GM19467 (cell line): ENCODE results near the gene RRAD.
"Not testable (repeated sequence)": the region's sequence is repeated elsewhere in the genome, so short reads cannot be mapped to it uniquely, and the experiment has no call there.

Source experiments
- ATAC-seq: cut with Tn5 transposase; IDR thresholded peaks from one replicate; pipeline ENCODE4 v1.9.1; 2021; ENCODE audit warnings: mild to moderate bottlenecking, moderate library complexity; ENCODE audit not compliant: unreplicated experiment

Gene RRAD

DNA sequence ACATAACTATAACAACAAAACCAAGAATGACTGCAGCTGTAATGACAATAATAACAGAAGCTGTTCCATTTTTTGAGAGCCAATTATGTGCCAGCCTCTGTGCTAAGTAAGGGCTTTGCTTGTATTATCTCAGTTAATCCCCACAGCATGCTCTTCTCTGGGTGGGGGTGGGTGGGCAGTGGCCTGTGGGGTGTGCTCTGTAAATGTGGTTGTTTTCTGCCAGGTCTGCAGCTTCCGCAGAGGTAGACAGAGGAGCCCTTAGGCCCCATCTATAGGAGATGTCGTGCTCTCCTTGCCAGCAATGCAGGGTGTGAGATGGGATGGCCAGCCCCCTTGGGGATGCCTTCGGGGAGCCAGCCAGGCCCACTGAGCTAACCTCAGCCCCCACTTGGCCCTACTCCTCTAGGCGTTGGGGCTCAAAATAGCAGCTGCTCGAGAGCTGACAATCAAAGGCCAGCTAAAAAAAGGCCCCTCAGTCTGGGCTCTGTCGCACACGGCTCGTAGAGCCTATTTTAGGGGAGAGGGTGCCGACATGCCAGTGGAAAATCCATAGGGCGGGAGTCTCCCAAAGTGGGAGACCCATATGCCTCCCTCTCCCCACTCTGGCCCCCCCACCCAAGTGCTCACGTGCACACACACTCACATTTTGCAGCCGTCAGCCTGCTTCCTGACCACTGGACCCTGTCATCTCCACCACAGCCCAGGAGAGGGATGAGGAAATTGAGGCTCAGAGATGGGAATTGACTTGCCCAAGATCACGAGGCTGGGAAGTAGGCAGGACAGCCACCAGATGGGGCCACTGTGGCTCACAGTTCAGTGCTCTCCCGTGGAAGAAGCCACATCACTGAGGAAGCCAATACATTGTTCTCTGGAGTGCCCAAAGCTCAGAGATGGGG is 22.4 kb downstream of the RRAD start:
- no peak for ATAC-seq

DNA sequence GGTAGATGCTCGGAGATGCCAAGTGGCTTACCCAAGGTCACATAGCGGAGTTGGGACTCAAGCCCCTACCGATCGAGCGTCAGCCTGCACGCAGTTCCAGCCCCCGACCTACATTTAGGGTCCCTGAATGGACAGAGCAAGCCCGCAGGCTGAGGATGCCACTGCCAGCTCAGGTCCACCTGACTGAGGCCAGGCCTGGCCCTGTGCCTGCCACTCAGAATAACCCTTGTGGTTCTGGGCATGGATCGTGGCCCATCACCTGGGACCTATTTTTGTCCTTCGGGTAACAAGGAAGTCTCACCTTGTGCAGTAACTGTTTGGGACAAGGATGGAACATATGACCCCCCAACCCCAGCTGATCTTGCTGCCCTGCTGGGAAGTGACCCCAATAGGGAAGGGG is 23.7 kb downstream of the RRAD start:
- ATAC-seq, result no peak

DNA sequence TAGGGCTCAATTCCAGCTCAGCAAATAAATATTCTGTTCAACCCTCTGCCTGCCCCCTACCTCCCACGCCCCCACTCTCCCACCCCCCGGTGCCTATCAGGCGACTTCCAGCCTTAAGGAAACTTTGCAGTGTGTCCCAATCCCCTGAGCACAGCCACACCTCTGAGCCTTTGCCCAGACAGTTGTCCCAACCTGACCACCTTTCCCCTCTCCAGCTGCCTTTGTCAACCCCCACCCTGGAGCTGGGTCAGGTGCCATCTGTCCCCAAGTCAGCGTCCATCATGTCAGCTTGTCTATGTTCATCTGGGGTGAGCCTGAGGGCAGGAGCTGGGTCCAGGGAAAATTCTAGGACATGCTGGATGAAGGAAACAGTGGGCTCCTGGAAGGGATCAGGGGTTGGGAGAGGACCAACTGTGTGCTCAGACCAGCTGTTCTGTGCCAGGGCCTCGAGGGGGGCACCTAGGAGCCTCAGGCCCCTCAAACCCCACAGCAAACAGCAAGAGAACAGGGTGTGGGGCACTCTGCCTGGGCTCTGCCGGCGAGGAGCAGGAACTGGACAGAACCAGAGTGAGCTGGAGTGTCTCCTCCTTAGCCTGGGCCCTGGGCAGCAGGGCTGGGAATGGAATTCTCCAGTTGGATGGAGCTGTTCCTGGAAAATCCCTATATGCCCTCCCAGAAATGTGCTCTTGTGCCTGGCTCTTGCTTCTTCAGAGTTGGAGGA is 24.5 kb downstream of the RRAD start:
- no peak for ATAC-seq

DNA sequence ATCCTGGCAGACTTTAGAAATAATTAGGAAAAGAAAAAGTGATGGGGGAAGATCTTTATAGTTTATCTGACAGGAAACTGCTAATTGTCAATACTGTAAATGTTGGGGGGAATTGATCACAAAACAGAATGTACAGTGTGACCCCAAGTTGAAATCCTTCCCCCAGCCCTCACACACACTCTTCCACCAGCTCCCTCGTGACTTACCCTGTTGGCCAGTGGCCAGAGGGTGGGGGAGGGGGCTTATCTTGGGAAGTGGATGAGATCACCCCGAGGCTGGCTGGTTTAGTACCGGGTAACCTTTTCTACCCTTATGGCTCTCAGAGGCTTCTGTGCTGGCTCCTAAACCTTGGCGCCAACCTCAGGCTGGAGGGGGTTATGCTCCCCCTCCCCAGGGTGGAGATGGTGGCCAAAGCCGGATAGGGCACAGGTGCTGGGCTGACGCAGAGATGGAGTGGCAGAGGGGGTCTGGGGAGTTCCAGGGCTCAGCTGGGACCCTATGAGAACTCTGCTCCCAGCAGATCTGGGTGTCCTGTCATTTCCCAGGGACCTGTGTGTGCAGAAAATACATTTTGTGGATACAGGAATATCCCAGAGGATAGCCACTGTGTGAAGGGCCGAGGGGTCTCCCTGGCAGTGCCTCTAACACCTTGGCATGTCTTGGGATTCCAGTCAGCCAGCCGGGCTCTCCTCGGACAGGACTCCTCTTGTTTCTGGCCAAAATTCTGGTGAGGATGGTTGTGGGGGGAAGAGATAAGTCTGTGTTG is 25.2 kb downstream of the RRAD start:
- ATAC-seq, result no peak

DNA sequence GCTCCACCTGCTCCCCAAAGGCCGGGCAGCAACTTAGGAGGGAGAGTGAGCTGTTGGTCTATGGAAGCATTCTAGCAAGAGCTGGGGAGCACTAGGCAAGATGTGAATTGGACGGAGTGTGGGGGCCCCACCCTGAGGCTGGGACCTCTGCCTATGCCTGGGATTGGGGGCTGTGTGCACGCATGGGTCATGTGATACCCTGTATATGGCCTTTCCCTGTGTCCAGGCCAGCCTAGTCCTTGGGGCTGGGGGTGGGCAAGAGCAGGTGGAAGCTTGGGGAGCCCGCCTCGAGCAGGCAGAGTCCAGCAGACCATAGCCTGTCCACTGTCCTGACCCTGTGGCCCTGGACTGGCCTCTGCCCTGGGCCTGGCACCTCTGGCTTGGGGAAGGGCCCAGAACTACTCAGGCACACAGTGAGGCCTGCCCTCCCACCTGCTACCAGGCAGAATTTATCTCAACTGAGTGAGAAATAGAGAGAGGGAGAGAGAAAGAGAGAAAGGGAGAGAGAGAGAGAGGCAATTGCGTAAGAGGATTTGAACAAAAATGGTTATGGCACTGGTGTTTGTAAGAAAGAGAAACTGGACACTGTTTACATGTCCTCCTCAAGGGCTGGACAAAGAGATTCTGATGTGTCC is 25.9 kb downstream of the RRAD start:
- no peak for ATAC-seq

DNA sequence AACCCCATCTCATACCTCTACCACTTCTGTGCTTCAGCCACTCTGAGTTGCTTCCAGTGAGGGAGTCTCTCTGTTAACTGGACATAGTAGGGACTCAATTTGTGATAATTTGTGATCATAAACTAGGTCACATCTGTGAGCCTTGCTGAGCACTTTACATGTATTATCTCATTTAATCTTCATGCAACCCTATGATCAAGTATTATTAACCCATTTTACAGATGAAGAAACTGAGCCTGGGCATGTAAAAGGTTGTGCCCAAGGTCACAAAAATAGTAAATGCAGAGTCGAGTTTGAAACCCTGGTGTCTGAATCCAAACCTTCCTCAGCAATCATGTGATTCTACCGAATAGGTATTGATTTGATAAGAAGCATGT is 26.4 kb downstream of the RRAD start:
- ATAC-seq, result no peak

DNA sequence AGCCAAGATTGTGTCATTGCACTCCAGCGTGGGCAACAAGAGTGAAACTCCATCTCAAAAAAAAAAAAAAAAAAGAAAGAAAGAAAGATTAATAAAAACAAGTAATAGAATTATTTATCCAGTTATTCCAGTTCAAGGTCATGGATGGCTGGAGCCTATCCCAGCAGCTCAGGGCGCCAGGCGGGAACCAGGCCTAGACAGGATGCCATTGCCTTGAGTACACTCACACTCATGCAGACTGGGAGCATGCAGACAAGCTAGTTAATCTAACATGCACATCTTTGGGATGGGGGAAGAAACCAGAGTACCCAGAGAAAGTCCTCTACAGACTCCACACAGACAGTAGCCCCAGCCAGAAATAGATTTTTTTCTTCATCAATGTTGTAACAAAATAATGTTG is 27.1 kb downstream of the RRAD start:
- ATAC-seq, result no peak

DNA sequence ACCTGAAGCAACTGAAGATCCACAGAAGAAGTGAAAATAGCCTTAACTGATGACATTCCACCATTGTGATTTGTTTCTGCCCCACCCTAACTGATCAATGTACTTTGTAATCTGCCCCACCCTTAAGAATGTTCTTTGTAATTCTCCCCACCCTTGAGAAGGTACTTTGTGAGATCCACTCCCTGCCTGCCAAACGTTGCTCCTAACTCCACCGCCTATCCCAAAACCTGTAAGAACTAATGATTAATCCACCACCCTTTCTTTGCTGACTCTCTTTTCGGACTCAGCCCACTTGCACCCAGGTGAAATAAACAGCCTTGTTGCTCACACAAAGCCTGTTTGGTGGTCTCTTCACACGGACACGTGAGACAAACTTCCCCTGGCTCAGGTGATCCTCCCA is 28.7 kb downstream of the RRAD start:
- not testable (repeated sequence) for ATAC-seq

DNA sequence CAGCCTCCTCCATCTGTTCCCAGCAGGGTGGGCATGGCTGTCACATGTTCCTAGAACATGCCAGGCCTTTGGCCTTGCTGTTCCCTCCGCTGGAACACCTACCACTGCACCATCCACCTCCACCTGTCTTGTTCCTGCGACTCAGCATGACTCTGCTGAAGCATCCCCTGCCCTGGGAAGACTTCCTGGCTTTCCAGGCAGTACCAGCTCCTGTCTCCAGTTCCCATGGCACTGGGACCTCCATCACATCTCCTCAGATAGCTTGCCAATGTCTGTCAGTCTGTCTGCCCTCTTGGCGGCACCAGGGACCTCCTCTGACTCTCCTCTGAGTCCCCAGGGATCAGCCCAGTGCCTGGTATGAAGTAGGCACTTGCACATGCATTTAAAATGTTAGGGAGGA is 29.3 kb downstream of the RRAD start:
- ATAC-seq, result no peak

DNA sequence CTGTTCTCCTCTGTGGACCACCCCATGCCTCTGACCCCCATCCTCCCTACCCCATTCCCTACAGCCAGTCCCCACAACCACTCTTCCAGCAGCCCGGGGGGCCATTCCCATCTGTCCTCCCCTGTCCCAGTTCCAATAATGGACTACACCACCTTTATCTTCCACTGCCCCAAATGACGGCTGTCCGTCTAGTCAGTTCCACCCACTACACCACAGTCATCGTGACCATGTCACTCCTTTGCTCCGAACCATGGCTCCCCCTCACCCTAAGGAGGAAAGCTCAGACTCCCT is 29.7 kb downstream of the RRAD start:
- no peak for ATAC-seq

DNA sequence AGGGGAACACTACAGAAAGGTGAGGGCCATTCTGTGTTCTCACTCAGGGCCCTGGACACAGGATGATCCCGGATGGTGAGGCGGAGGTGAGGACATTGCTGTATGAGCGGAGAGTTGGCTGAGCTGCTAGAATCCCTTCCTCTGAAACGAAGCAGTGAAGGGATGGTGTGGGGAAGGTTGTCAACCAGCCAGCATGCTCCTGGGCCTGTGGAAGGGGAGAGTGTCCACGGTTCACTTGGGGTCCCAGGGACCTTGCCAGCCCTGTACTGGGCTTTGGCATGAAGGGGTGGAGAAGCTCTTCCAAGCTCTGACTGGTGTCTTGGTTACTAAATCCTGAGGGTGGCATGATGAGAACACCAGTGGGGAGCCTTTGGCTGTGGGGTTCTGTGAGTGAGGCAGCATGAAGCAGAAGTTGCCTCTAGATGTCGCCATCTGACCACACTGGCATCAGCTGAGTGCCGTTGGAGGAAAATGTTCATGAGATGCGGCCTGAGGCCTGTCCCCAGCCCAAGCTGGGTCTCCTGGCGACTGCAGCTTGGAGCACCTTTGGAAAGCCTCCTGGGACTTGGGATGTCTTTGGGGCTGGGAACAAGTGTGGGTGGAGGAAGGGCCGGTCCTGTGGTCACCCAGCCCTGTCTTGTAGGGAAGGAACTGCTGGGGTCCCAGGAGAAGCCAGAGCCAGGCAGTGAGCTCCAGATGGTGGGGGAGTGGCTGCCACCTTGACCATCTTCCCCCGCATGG is 30.2 kb downstream of the RRAD start:
- no peak for ATAC-seq

DNA sequence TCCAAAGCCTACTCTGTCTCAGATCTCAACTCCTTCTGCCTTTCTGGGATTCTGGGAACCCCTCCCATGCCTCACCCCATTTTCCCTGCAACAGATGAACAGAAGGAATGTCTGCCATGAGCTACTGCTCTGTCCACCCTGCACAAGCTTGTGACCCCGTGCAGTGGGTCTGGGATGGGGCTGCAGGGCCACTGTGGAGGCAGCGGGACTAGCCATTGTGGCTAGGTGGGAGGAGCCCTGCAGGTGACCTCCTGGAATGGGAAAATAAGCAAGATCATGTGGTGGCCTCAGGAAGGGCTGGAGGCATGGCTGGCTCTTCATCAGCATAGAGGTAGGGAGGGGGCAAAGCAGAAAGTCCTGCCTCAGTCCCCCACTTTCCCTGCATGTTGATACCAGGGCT is 31.3 kb downstream of the RRAD start:
- ATAC-seq, result no peak

DNA sequence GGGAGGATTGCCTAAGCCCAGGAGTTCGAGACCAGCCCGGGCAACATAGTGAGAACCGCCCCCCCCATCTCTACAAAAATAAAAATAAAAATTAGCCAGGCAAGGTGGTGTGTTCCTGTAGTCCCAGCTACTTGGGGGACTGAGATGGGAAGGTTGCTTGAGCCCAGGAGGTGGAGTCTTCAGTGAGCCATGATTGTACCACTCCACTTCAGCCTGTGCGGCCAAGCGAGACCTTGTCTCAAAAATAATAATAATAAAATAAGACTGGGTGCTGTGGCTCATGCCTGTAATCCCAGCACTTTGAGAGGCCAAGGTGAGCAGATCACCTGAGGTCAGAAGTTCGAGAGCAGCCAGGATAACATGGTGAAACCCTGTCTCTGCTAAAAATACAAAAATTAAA is 33.5 kb downstream of the RRAD start:
- no peak for ATAC-seq

DNA sequence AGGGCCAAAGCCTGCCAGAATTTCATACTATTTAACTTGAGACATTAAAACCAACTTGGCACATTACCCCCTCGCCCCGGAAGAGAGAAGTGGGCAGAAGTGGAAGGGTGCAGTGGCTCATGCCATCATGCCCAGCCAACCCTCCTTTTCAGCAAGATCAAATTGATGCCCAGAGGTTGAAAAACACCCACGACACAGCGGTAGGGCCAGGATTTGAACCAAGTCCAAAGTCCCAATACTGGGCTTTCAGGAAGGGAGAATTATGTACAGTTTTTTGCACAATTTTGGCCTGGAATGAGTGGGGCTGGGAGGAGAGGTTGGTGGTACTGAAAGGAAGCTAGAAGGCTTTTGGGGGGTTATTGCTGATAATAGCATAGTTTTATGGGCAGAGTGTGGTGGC is 34.0 kb downstream of the RRAD start:
- no peak for ATAC-seq

DNA sequence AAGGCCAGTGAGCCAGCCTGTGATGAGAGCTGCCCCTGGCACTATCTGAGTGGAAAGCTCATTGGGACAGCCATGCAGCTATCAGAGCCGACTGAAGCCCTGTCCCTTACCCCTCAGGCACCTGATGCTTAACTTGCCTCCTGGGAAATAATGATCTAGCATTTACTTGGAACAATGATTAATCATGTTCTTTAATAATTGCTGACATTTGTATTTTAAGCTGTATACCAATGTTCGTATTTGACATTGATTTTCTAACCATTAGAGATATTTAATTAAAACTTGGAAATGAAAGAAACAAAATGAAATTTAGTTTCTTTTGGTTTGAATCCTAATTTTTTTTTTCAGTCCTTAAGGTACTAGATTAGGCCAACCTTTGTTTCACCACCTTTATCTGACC is 34.5 kb downstream of the RRAD start:
- no peak for ATAC-seq

DNA sequence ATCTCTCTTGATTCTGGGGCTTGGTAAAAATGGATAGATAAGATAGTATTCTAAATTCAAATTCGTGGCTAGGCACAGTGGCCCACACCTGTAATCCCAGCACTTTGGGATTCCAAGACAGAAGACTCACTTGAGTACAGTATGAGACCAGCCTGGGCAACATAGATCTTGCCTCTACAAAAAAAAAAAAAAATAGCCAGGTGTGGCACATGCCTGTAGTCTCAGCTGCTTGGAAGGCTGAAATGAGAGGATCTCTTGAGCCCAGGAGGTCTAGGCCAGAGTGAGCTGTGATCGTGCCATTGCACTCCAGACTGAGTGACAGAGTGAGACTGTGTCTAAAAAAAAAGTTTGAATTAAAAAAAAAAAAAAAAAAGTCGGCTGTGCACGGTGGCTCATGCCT is 35.7 kb downstream of the RRAD start:
- no peak for ATAC-seq

DNA sequence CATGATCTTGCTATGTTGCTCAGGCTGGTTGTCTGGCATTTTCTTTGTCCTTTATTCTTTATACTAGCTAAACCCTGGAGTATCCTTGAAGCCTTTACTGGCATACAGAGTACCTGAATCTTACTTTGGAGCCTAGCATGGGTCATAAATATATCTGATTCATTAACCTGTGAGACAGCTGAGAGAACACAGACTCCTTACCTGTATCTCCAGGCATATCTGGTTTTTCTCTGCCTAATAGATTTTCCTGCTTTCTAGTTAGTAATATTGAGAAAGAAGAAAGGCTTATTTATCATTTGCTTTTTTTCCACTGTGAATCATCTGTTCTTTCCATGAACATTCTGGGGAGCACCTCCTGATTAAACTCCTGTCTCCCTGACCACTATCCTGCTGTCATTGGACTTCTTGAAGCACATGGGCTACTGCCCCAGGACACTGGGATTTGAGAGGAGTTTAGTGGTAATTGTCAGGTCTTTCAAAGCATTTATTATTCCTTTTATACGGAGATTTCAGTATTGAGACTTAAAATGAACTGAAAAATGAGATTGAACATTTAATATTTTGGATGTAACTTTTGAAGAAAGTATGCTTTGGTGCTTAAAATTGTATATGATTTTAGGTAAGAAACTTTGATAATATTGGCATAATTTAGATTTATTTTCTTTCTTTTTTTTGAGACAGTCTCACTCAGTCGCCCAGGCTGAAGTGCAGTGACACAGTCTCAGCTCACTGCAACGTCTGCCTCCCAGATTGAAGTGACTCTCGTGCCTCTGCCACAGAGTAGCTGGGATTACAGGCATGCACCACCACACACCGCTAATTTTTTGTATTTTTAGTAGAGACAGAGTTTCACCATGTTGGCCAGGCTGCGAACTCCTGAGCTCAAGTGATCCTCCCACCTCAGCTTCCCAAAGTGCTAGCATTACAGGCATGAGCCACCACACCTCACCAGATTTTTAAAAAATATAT is 36.4 kb downstream of the RRAD start:
- no peak for ATAC-seq

DNA sequence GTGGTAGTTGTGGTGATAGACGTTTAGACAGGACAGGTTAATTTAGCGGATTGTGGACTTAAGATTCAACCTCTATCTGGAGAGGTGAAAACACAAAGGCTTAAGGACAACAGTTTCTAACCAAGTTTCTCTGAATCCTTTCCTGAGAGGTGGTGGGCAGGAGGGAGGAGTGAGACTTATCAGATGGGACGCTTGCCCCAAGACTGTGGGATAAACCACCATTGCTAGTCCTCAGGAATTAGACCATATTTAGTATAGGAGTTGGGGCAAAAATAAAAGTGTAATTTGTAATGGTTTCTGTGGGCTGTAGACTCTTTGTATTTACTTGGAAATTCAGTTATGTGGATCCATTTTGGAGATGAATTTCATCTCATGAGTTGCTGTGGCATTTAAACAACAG is 38.4 kb downstream of the RRAD start:
- ATAC-seq, result no peak

DNA sequence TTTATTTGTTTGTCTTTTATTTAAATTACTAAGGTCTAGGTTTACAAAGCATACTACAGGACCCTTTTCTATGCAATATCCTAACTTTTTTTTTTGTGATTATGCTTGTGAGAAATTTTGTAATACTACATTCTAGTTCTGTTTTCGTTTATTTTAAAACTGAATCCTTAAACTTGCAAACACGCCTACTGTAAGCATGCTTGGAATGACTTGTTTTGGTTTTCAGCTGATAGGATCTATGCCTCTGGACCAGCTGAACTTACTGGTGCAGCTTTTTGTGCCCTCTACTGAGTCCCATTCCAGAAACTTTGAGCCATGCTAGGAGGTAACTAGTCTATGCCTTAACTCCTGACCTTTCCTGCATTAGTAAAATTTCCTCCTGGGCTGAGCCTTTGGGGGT is 39.0 kb downstream of the RRAD start:
- ATAC-seq, result no peak

DNA sequence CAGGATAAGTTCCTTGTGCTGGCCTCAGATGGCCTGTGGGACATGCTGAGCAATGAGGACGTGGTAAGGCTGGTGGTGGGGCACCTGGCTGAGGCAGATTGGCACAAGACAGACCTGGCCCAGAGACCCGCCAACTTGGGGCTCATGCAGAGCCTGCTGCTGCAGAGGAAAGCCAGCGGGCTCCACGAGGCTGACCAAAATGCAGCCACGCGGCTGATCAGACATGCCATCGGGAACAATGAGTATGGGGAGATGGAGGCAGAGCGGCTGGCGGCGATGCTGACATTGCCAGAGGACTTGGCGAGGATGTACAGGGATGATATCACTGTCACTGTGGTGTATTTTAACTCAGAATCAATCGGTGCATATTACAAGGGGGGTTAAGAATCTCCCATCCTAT is 39.8 kb downstream of the RRAD start:
- ATAC-seq, result no peak
